GM23338 (cell line): ENCODE data around the gene DAAM1. TPM values are rescaled to one million over a fixed set of nuclear protein-coding genes. Genes with fewer than 3 reads are reported as not detected.

ENCODE experiments used
- ATAC-seq: fragments of 200-7000 bp; cut with Tn5 transposase; 3 replicates; pipeline ENCODE4 v1.9.1; 2020
- DNase-seq: peaks from one replicate; pipeline ENCODE4 v3.0.0-alpha.2; 2015; ENCODE audit warnings: low spot score
- H2AFZ ChIP-seq: fragments of 200-600 bp; sonication (generic); 2 replicates; pipeline ENCODE4 v1.8.0; 2016; ENCODE audit warnings: antibody characterized with exemption, mild to moderate bottlenecking, moderate library complexity
- H3F3A ChIP-seq: fragments of 200-600 bp; sonication (generic); replicated peaks from 2 replicates; pipeline ENCODE4 v1.8.0; 2017; ENCODE audit warnings: antibody characterized with exemption, mixed run types, low read depth
- H3K27ac ChIP-seq: fragments of 200-600 bp; sonication (generic); 2 replicates; pipeline ENCODE4 v1.6.1; 2016; ENCODE audit warnings: low read depth
- H3K27me3 ChIP-seq: fragments of 200-600 bp; sonication (generic); 2 replicates; pipeline ENCODE4 v1.8.0; 2016; ENCODE audit warnings: mild to moderate bottlenecking, mixed run types, moderate library complexity; ENCODE audit not compliant: insufficient read depth
- H3K36me3 ChIP-seq: fragments of 200-600 bp; sonication (generic); 2 replicates; pipeline ENCODE4 v1.8.0; 2016; ENCODE audit warnings: mild to moderate bottlenecking; ENCODE audit not compliant: insufficient read depth
- H3K4me1 ChIP-seq: fragments of 200-600 bp; sonication (generic); 2 replicates; pipeline ENCODE4 v1.8.0; 2016; ENCODE audit warnings: mild to moderate bottlenecking, moderate library complexity; ENCODE audit not compliant: insufficient read depth
- H3K4me2 ChIP-seq: fragments of 200-600 bp; sonication (generic); 2 replicates; pipeline ENCODE4 v1.7.1; 2017; ENCODE audit warnings: mixed run types
- H3K4me3 ChIP-seq: fragments of 200-600 bp; sonication (generic); 2 replicates; pipeline ENCODE4 v1.6.1; 2016; ENCODE audit warnings: mixed run types
- H3K79me2 ChIP-seq: fragments of 200-600 bp; sonication (generic); replicated peaks from 2 replicates; pipeline ENCODE4 v1.8.0; 2017; ENCODE audit warnings: mild to moderate bottlenecking; ENCODE audit not compliant: insufficient read depth
- H3K9me2 ChIP-seq: fragments of 200-600 bp; sonication (generic); 2 replicates; pipeline ENCODE4 v1.8.0; 2017; ENCODE audit not compliant: insufficient read depth
- H4K20me1 ChIP-seq: fragments of 200-600 bp; sonication (generic); replicated peaks from 2 replicates; pipeline ENCODE4 v1.8.0; 2017; ENCODE audit warnings: mild to moderate bottlenecking; ENCODE audit not compliant: insufficient read depth
- H3K27ac Mint-ChIP-seq: 2 replicates; pipeline ENCODE4 v1.8.0; 2020; ENCODE audit warnings: inconsistent platforms, mild to moderate bottlenecking, moderate library complexity, mixed read lengths
- H3K27me3 Mint-ChIP-seq: 3 replicates; pipeline ENCODE4 v1.8.0; 2022; ENCODE audit warnings: low read depth, mild to moderate bottlenecking, moderate library complexity, mixed read lengths, inconsistent platforms; ENCODE audit not compliant: insufficient read depth, poor library complexity
- H3K36me3 Mint-ChIP-seq: 3 replicates; pipeline ENCODE4 v1.8.0; 2021; ENCODE audit warnings: low read depth, mild to moderate bottlenecking, inconsistent platforms, moderate library complexity, mixed read lengths
- H3K4me1 Mint-ChIP-seq: 3 replicates; pipeline ENCODE4 v1.8.0; 2020; ENCODE audit warnings: mild to moderate bottlenecking, inconsistent platforms, mixed read lengths
- H3K4me3 Mint-ChIP-seq: 3 replicates; pipeline ENCODE4 v1.8.0; 2021; ENCODE audit warnings: moderate library complexity, mild to moderate bottlenecking, inconsistent platforms, mixed read lengths
- H3K9me3 Mint-ChIP-seq: 3 replicates; pipeline ENCODE4 v1.8.0; 2020; ENCODE audit warnings: moderate library complexity, mild to moderate bottlenecking, inconsistent platforms, mixed read lengths
- CREB1 ChIP-seq: fragments of 250-450 bp; sonication (Bioruptor Pico); IDR thresholded peaks from 2 replicates; pipeline ENCODE4 v1.5.0; 2020; ENCODE audit warnings: low read depth, mild to moderate bottlenecking, moderate library complexity
- ETS1 ChIP-seq: IDR thresholded peaks from 2 replicates; pipeline ENCODE4 v1.6.1; 2016; ENCODE audit warnings: antibody characterized with exemption
- EZH2 ChIP-seq: fragments of 200-600 bp; sonication (generic); IDR thresholded peaks from one replicate; pipeline ENCODE4 v1.8.0; 2017; ENCODE audit warnings: antibody characterized with exemption, mild to moderate bottlenecking, low read depth; ENCODE audit not compliant: unreplicated experiment
- EZH2phosphoT487 ChIP-seq: fragments of 200-600 bp; sonication (generic); IDR thresholded peaks from one replicate; pipeline ENCODE4 v1.8.1; 2018; ENCODE audit warnings: antibody characterized with exemption; ENCODE audit not compliant: unreplicated experiment
- NANOG ChIP-seq: IDR thresholded peaks from 2 replicates; pipeline ENCODE4 v1.6.1; 2016; ENCODE audit warnings: antibody characterized with exemption, borderline replicate concordance
- POLR2AphosphoS5 ChIP-seq: IDR thresholded peaks from 2 replicates; pipeline ENCODE4 v1.6.1; 2016; ENCODE audit warnings: antibody characterized with exemption, low read depth
- REST ChIP-seq: IDR thresholded peaks from one replicate; pipeline ENCODE4 v1.6.1; 2018; ENCODE audit warnings: antibody characterized with exemption; ENCODE audit not compliant: unreplicated experiment
- STAT1 ChIP-seq: IDR thresholded peaks from one replicate; pipeline ENCODE4 v1.6.1; 2016; ENCODE audit warnings: antibody characterized with exemption; ENCODE audit not compliant: unreplicated experiment
- ZNF114 ChIP-seq: fragments of 250-450 bp; sonication (Bioruptor Pico); IDR thresholded peaks from 2 replicates; pipeline ENCODE4 v1.5.0; 2020; ENCODE audit warnings: mild to moderate bottlenecking, moderate library complexity
- ZNF331 ChIP-seq: fragments of 250-450 bp; sonication (Bioruptor Pico); IDR thresholded peaks from 2 replicates; pipeline ENCODE4 v1.5.0; 2020; ENCODE audit warnings: low read depth, mild to moderate bottlenecking, moderate library complexity
- ZNF462 ChIP-seq: fragments of 250-450 bp; sonication (Bioruptor Pico); IDR thresholded peaks from 2 replicates; pipeline ENCODE4 v1.5.0; 2020; ENCODE audit warnings: mild to moderate bottlenecking, moderate library complexity
- polyA plus RNA-seq: library from polyadenylated mRNA; unstranded; fragments of >200 nt; fragmentation: Nextera tagmentation; extraction: Ambion mirVana; gene quantifications from 2 replicates; pipeline ENCODE4 v1.2.1, GENCODE V29; 2016
- total RNA-seq: library from RNA; depleted of rRNA; stranded (reverse); fragments of >200 nt; shearing (Covaris generic); gene quantifications from 2 replicates; pipeline ENCODE4 v1.2.3, GENCODE V29; 2014

Gene DAAM1
- total and polyA plus RNA-seq, 2 experiments from 2014 or later, result 36.3 to 42.1 TPM

- DNase-seq, result no peak
- Histone ChIP-seq H3F3A (no peaks in the 10 kb centered on the region), H3K4me1 (peaks cover 3% of the 10 kb centered on the region; the same call in 1 of the 2 replicates), H3K4me3 (no peak overlapping the region), H3K27me3 (no peaks in the 10 kb centered on the region), H3K79me2 (no peaks in the 10 kb centered on the region; the same call in 1 of the 2 replicates), H4K20me1 (peaks cover 3% of the 10 kb centered on the region; the same call in 1 of the 2 replicates), H3K9me2 (no peaks in the 10 kb centered on the region), H2AFZ (no peak overlapping the region), H3K27ac (no peak overlapping the region), H3K4me2 (no peak overlapping the region), H3K36me3 (no peaks in the 10 kb centered on the region)
- H3K27me3 Mint-ChIP-seq, result peaks cover 2% of the 10 kb centered on the region
- ATAC-seq, result no peak
- no peak overlapping the region for H3K4me3 Mint-ChIP-seq
- H3K4me1 Mint-ChIP-seq, result peaks cover 15% of the 10 kb centered on the region
- no peaks in the 10 kb centered on the region for H3K9me3 Mint-ChIP-seq
- H3K27ac Mint-ChIP-seq, result no peak overlapping the region
- no peak for TF ChIP-seq EZH2phosphoT487
- TF ChIP-seq POLR2AphosphoS5, result no peak
- TF ChIP-seq STAT1, result no peak
- TF ChIP-seq CREB1, result no peak
- TF ChIP-seq NANOG, result no peak
- H3K36me3 Mint-ChIP-seq, result peaks cover 3% of the 10 kb centered on the region
Observed at GRCh38 chr14:59267046-59267445, 78.6 kb downstream of the DAAM1 start.

- H3K79me2 ChIP-seq, result no peaks in the 10 kb centered on the region
- H2AFZ ChIP-seq, result no peak overlapping the region
- peaks cover under 1% of the 10 kb centered on the region; the same call in 1 of the 2 replicates for H4K20me1 ChIP-seq
- H3F3A ChIP-seq, result no peaks in the 10 kb centered on the region
- H3K4me3 ChIP-seq, result no peak overlapping the region
- H3K9me2 ChIP-seq, result no peaks in the 10 kb centered on the region
- ATAC-seq, result no peak
- H3K36me3 ChIP-seq, result no peaks in the 10 kb centered on the region
- peaks cover 3% of the 10 kb centered on the region; the same call in 1 of the 2 replicates for H3K4me1 ChIP-seq
- no peak for DNase-seq
- no peak overlapping the region for H3K27ac ChIP-seq
- Mint-ChIP-seq H3K9me3 (no peaks in the 10 kb centered on the region), H3K36me3 (peaks cover 3% of the 10 kb centered on the region), H3K4me3 (no peak overlapping the region), H3K4me1 (peaks cover 15% of the 10 kb centered on the region), H3K27me3 (peaks cover 2% of the 10 kb centered on the region), H3K27ac (no peak overlapping the region)
- no peak overlapping the region for H3K4me2 ChIP-seq
- H3K27me3 ChIP-seq, result no peaks in the 10 kb centered on the region
- TF ChIP-seq NANOG (no peak), STAT1 (no peak), ZNF331 (CRISPR knock-in tag) (no peak), ZNF114 (CRISPR knock-in tag) (no peak), REST (no peak), CREB1 (no peak), ETS1 (no peak), POLR2AphosphoS5 (no peak), EZH2phosphoT487 (no peak), EZH2 (no peak), ZNF462 (CRISPR knock-in tag) (no peak)
Observed at GRCh38 chr14:59268011-59268410, 79.5 kb downstream of the DAAM1 start.
